Measurements from ENCODE around the gene MACF1. TPM values are rescaled to one million over a fixed set of nuclear protein-coding genes. Genes with fewer than 3 reads are reported as not detected.

Gene MACF1
- total RNA-seq (100 to 1,000 TPM; 170 to 662 (median 401) TPM), polyA plus RNA-seq (10 to 100 TPM; 16.8 to 40.1 (median 26.8) TPM)
- long read RNA-seq, donor 1, full-length matches to known transcripts: 8 of 8 reads
- long read RNA-seq, donor 1, partial matches to known transcripts: 0 of 8 reads
- long read RNA-seq, donor 1, other reads (novel, unspliced or antisense): 0 of 8 reads
- long read RNA-seq, donor 2, full-length matches to known transcripts: 9 of 19 reads
- long read RNA-seq, donor 2, partial matches to known transcripts: 10 of 19 reads
- long read RNA-seq, donor 2, other reads (novel, unspliced or antisense): 0 of 19 reads
- long read RNA-seq, donor 3, full-length matches to known transcripts: 1 of 1 reads
- long read RNA-seq, donor 3, partial matches to known transcripts: 0 of 1 reads
- long read RNA-seq, donor 3, other reads (novel, unspliced or antisense): 0 of 1 reads
- long read RNA-seq, donor 4: 0 reads
- long read RNA-seq, donor 5, full-length matches to known transcripts: 11 of 11 reads
- long read RNA-seq, donor 5, partial matches to known transcripts: 0 of 11 reads
- long read RNA-seq, donor 5, other reads (novel, unspliced or antisense): 0 of 11 reads
- long read RNA-seq, donor 6: 0 reads
- long read RNA-seq, donor 7, full-length matches to known transcripts: 15 of 47 reads
- long read RNA-seq, donor 7, partial matches to known transcripts: 32 of 47 reads
- long read RNA-seq, donor 7, other reads (novel, unspliced or antisense): 0 of 47 reads
- long read RNA-seq, donor 8, full-length matches to known transcripts: 9 of 9 reads
- long read RNA-seq, donor 8, partial matches to known transcripts: 0 of 9 reads
- long read RNA-seq, donor 8, other reads (novel, unspliced or antisense): 0 of 9 reads
- long read RNA-seq, donor 9, full-length matches to known transcripts: 8 of 15 reads
- long read RNA-seq, donor 9, partial matches to known transcripts: 7 of 15 reads
- long read RNA-seq, donor 9, other reads (novel, unspliced or antisense): 0 of 15 reads
- long read RNA-seq, donor 10, partial matches to known transcripts: 0 of 1 reads
- long read RNA-seq, donor 10, other reads (novel, unspliced or antisense): 0 of 1 reads

GRCh38 chr1:39204441-39205081 lies at the start of gene MACF1:
MACF1 (plus strand) TSS chr1:39204695; CDS start chr1:39205023, 328 bp downstream.
- Histone ChIP-seq H3K4me1 (peaks cover 11 to 64% (median 37%) of the 10 kb centered on the region in 4 donors), H3K27ac (peak within 1 kb of the TSS; percentile 47 to 91 (median 90)), H3K36me3 (peaks cover 0 to 3% (median 0%) of the 10 kb centered on the region in 4 donors), H3K27me3 (no peaks in the 10 kb centered on the region), H3K9me3 (no peaks in the 10 kb centered on the region), H3K4me3 (peak within 1 kb of the TSS; percentile 30 to 40 (median 34))
- TF ChIP-seq EP300 (IDR thresholded peaks at IDR 0.05) (no peak), POLR2A (IDR thresholded peaks at IDR 0.05) (no peak), CTCF (IDR thresholded peaks at IDR 0.05) (peak in 4 of 7 experiments; percentile 12 to 31 (median 21)), POLR2AphosphoS5 (IDR thresholded peaks at IDR 0.05) (peak in 2 of 3 donors; percentile 42 to 73)
- DNase-seq: peak; percentile 26 to 92
- WGBS, 5 donors: 27 to 39% (median 35%) methylated on average over 9 of the region's 9 CpGs
- intact Hi-C loops (cut with DNase I; ENCODE audit: low total_unique reads): no loop called here

- H3K4me1 ChIP-seq: peaks cover 73 to 97% (median 88%) of the 10 kb centered on the region in 4 donors
- no peaks in the 10 kb centered on the region for H3K9me3 ChIP-seq
- TF ChIP-seq POLR2AphosphoS5 (IDR thresholded peaks at IDR 0.05) (no peak), CTCF (IDR thresholded peaks at IDR 0.05) (no peak), POLR2A (IDR thresholded peaks at IDR 0.05) (no peak), EP300 (IDR thresholded peaks at IDR 0.05) (no peak)
- intact Hi-C loops (cut with DNase I; ENCODE audit: low total_unique reads): no loop called here
- no peak overlapping the region for H3K4me3 ChIP-seq
- H3K27me3 ChIP-seq: no peaks in the 10 kb centered on the region
- H3K27ac ChIP-seq: peak overlapping the region in 1 of 5 donors; percentile 88
- H3K36me3 ChIP-seq: no peaks in the 10 kb centered on the region
- DNase-seq: no peak
Observed at GRCh38 chr1:39157304-39157703, 47.2 kb upstream of the MACF1 start.

GRCh38 chr1:39158327-39159086 lies 46.0 kb upstream of the MACF1 start:
- 25 to 54% (median 30%) methylated on average over 10 to 11 of the region's 11 CpGs for WGBS, 5 donors
- Histone ChIP-seq H3K4me1 (peaks cover 61 to 85% (median 76%) of the 10 kb centered on the region in 4 donors), H3K27me3 (no peaks in the 10 kb centered on the region), H3K9me3 (no peaks in the 10 kb centered on the region), H3K4me3 (peak overlapping the region; percentile 5 to 35 (median 18)), H3K36me3 (no peaks in the 10 kb centered on the region), H3K27ac (peak overlapping the region; percentile 86 to 94 (median 87))
- TF ChIP-seq POLR2A (IDR thresholded peaks at IDR 0.05) (peak in 1 of 4 donors; percentile 13), EP300 (IDR thresholded peaks at IDR 0.05) (no peak), POLR2AphosphoS5 (IDR thresholded peaks at IDR 0.05) (peak in 2 of 3 donors; percentile 43 to 66), CTCF (IDR thresholded peaks at IDR 0.05) (peak in 1 of 7 experiments; percentile 19)
- intact Hi-C loops (cut with DNase I; ENCODE audit: low total_unique reads): no loop called here
- peak; percentile 85 to 96 for DNase-seq
